Prostate gland (tissue), 2 donors: Measurements from ENCODE around the gene UBE2L6.

Experiments
- CTCF ChIP-seq, 4 experiments: fragments of 200-600 bp in 2 of 4; fragments of 450-650 bp in 2 of 4; sonication (generic) in 2 of 4; IDR thresholded peaks; 1 replicate in 3 of 4; 2 replicates in 1 of 4; pipeline ENCODE4 v1.5.1; 2016 to 2019; ENCODE audit warnings: antibody characterized with exemption in 4 of 4, mild to moderate bottlenecking in 2 of 4, moderate library complexity in 2 of 4
- POLR2A ChIP-seq: fragments of 450-650 bp; IDR thresholded peaks from one replicate; pipeline ENCODE4 v1.6.1; 2016; ENCODE audit warnings: antibody characterized with exemption, mild to moderate bottlenecking
- POLR2AphosphoS5 ChIP-seq: sonication (generic); formaldehyde crosslinking; IDR thresholded peaks from one replicate; pipeline ENCODE4 v1.6.1; 2017; ENCODE audit warnings: antibody characterized with exemption

- TF ChIP-seq CTCF (IDR thresholded peaks at IDR 0.05) (no peak), POLR2A (no peak), POLR2AphosphoS5 (no peak)
Measured at GRCh38 chr11:57605028-57605420, 37.6 kb upstream of the UBE2L6 start.
